GM12801 (cell line): ENCODE data around the gene ANKDD1B.

Experiments used
- CTCF ChIP-seq: IDR thresholded peaks from one replicate; pipeline ENCODE4 v1.5.1; 2011; ENCODE audit warnings: control low read depth; ENCODE audit not compliant: insufficient read length; ENCODE audit errors: extremely low read depth

Gene ANKDD1B

GRCh38 chr5:75588666-75589065 lies 22.6 kb upstream of the ANKDD1B start:
- no peak for TF ChIP-seq CTCF

DNA sequence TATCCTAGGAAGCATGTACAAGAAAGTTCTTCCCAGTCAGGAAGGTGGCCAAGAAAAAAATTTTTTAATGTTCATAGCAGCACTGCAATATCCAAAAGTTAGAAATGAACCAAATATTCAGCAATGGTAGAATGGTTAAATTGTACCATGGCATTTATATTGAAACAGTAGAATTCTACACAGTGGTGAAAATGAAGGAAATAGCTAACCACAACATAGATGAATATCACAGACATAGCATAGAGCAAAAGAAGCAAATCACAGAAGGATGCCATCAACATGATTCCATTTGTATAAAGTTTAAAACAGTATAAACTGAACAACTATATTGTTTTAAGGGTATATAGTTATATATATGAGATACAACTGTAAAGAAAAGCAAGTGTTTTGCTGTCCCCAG lies 10.7 kb upstream of the ANKDD1B start:
- no peak for TF ChIP-seq CTCF

DNA sequence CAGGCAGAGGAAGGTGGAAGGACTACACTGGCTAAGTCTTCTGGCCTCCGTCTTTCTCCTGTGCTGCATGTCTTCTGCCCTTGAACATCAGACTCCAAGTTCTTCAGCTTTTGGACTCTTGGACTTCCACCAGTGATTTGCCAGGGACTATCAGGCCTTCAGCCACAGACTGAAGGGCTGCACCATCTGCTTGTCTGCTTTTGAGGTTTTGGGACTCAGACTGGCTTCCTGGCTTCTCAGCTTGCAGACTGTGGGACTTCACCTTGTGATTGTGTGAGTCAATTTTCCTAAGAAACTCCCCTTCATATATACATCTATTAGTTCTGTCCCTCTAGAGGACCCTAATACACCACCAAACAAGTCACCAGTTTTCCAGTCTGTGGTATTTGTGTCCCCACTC lies 9.7 kb upstream of the ANKDD1B start:
- no peak for TF ChIP-seq CTCF

DNA sequence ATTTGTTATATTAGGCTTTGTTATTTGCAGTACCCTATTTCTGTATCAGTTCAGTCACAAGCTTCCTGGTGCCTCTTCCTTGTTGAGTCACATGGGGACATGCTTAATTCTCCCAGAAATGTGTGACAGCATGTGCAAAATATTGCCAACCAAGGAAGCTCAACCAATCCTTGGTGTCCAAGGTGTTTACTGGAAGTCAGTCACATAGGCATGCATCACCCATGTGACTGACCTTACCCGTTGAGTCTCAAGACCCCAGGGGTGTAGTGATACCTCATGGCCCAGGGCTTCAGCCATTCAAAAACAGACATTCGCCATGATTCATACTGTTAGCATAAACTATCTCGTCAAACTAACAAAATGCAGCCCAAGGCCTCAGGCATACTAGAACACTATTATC lies 9.3 kb upstream of the ANKDD1B start:
- TF ChIP-seq CTCF = no peak

GRCh38 chr5:75603371-75603770 lies 7.9 kb upstream of the ANKDD1B start:
- TF ChIP-seq CTCF = no peak

- TF ChIP-seq CTCF = no peak
Measured at GRCh38 chr5:75603821-75604220, 7.4 kb upstream of the ANKDD1B start.

GRCh38 chr5:75608870-75609269 lies 2.4 kb upstream of the ANKDD1B start:
- TF ChIP-seq CTCF = no peak

DNA sequence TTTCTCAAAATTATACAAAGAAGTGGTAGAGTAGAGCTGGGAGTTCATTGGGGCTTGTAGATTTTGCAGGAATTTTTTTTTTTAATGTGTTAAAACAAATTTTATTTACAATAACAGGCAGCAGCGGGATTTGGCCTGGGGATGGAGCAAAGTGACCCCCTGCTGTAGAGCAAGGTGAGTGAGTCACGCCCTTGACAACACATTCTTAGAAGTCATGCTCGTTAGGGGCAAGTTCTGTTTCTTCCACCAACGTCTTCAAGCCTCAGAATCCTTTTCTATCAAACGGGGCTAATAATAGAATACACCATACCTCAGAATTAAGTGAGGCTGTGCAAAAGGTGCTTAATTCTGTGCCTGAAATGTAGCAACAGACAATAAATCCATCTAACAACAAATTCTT lies 1.1 kb upstream of the ANKDD1B start:
- no peak for TF ChIP-seq CTCF
